Measurements from ENCODE around the gene CA6.
"Not testable (repeated sequence)": the region's sequence is repeated elsewhere in the genome, so short reads cannot be mapped to it uniquely, and the experiment has no call there.

- TF ChIP-seq CTCF, POLR2A, EP300 (IDR thresholded peaks at IDR 0.05): not testable (repeated sequence)
These were observed 47.2 kb upstream of the CA6 start for GRCh38 chr1:8898418-8898817.

Data from tibial nerve (tissue), 4 donors.